Astrocyte of the cerebellum (primary cell): ENCODE results near the gene C22orf15.

Experiments used
- DNase-seq: peaks from one replicate; pipeline ENCODE4 v3.0.0-alpha.2; 2011; ENCODE audit warnings: low read depth
- H3K4me3 ChIP-seq: 2 replicates; pipeline ENCODE4 v1.5.1; 2011; ENCODE audit warnings: mild to moderate bottlenecking, low read depth, low read length, moderate library complexity
- in situ Hi-C: cut with HindIII; loops from 2 replicates; pipeline ENCODE4 v1.10.0; 2017; ENCODE audit warnings: low sequenced_read_pairs
- TF ChIP-seq, protein P1 (sequence below): IDR thresholded peaks from 2 replicates; pipeline ENCODE4 v1.5.1; 2012; ENCODE audit warnings: low read length, low read depth, moderate library complexity, mild to moderate bottlenecking; ENCODE audit errors: missing control alignments

C22orf15 gene

DNA sequence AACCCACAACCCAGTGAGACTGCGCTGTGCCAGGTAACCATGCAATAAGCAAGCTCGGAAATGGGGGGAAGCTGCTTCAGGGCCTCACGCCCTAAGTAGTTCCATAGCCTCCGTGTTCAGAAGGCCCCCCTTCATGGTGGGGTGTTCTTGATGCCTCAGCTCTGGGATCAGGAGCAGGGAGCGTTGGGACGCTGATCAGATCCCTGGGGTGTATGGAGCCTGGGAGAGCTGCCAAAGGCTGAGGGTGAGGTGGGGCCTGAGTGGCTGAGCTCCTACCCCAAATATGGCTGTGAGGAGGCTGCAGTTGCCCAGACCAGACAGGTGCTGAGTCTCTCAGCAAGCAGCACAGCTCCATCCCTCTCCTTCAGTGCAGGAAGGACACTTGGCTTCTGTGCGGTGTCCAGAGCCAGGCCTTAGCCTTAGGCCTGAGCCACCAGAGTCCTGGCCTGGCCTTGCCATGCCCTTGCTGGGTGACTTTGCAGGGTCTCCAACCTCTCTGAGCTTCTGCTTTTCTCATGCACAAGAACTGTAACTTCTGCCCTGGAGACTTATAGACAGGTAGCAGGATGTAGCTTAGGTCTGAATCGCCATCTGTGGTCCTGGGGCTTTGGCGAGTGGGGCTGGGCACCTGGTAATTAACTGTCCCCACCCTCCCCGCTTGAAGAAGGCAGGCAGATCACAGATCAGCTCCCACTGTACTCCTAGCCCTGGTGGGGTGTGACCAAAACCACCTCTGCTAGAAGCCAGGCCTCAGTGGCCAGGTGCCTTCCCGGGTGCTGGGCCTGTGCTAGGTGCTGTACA lies 15.2 kb downstream of the C22orf15 start:
- no peak overlapping the region for H3K4me3 ChIP-seq
- TF ChIP-seq, protein P1, sequence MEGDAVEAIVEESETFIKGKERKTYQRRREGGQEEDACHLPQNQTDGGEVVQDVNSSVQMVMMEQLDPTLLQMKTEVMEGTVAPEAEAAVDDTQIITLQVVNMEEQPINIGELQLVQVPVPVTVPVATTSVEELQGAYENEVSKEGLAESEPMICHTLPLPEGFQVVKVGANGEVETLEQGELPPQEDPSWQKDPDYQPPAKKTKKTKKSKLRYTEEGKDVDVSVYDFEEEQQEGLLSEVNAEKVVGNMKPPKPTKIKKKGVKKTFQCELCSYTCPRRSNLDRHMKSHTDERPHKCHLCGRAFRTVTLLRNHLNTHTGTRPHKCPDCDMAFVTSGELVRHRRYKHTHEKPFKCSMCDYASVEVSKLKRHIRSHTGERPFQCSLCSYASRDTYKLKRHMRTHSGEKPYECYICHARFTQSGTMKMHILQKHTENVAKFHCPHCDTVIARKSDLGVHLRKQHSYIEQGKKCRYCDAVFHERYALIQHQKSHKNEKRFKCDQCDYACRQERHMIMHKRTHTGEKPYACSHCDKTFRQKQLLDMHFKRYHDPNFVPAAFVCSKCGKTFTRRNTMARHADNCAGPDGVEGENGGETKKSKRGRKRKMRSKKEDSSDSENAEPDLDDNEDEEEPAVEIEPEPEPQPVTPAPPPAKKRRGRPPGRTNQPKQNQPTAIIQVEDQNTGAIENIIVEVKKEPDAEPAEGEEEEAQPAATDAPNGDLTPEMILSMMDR, result no peak
- no peak for DNase-seq
- in situ Hi-C loops, result no loop called here

DNA sequence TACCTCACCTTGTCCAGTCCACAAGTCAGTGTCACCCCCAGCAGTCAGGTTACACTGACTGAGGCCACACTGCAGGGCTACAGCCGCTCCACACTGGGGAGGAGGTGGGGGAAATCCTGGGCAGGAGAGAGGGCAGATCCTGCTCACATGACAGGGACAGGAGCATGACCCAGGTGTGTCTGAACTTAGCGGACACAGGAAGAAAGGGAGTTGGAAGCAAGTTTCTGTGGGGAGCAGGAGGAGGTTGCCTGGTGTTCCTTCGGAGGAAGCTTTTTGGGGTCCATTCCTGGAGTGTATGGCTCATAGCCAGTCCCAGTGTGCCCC lies 15.7 kb downstream of the C22orf15 start:
- in situ Hi-C loops, result no loop called here
- H3K4me3 ChIP-seq, result no peak overlapping the region
- no peak for DNase-seq
- TF ChIP-seq, protein P1, result no peak

DNA sequence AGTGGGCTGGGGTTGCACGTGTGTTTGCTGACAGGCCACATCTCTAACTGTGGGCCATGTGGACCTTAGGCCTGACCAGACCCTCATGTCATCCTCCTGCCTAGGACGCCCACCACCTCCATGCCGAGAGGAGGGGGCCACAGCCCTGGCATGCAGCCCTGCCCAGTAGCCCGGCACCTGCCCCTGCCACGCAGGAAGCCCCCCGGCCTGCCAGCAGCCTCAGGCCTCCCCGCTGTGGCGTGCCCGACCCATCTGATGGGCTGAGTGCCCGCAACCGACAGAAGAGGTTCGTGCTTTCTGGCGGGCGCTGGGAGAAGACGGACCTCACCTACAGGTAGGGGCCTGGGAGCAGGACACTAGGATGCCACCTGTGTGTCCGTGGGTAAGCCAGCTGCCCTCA lies 16.3 kb downstream of the C22orf15 start:
- no peak for DNase-seq
- TF ChIP-seq, protein P1, result no peak
- H3K4me3 ChIP-seq, result no peak overlapping the region
- in situ Hi-C loops, result no loop called here

DNA sequence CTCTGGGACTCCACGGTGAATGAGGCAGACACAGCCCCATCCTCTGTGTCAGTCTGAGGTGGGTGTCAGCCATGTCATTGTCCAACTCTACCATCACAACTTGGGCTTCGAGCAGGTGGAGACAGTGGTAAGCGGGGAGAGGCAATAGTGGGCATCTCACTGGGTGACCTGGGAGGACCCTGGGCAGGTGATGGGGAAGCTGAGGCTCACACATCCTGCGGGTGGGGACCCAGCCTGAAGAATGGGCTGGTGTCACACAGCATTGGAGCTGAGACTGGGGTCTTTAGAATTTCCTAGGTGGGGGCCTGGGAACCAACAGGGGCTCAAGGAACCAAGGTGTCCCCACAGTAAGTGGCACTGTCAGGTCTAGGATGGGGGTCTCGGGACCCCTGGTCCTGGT lies 16.9 kb downstream of the C22orf15 start:
- TF ChIP-seq, protein P1, result no peak
- in situ Hi-C loops, result no loop called here
- no peak for DNase-seq
- no peak overlapping the region for H3K4me3 ChIP-seq

DNA sequence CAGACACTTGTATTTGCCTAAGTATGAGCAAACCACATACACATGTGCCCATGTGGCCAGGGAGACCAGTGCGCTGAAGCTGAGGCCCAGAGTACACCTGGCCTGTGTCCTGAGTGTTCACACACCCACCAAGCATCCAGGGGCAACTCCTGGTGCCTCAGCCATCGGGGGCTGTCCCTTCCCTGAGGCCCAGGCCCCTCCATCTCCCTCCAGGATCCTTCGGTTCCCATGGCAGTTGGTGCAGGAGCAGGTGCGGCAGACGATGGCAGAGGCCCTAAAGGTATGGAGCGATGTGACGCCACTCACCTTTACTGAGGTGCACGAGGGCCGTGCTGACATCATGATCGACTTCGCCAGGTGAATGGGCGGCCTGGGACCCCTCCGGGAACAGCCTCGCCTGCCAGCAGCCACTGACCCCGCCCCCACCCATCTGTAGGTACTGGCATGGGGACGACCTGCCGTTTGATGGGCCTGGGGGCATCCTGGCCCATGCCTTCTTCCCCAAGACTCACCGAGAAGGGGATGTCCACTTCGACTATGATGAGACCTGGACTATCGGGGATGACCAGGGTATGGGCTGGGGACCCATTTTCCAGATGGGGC lies 17.5 kb downstream of the C22orf15 start:
- DNase-seq, result no peak
- in situ Hi-C loops, result no loop called here
- TF ChIP-seq, protein P1, result no peak
- H3K4me3 ChIP-seq, result no peak overlapping the region

DNA sequence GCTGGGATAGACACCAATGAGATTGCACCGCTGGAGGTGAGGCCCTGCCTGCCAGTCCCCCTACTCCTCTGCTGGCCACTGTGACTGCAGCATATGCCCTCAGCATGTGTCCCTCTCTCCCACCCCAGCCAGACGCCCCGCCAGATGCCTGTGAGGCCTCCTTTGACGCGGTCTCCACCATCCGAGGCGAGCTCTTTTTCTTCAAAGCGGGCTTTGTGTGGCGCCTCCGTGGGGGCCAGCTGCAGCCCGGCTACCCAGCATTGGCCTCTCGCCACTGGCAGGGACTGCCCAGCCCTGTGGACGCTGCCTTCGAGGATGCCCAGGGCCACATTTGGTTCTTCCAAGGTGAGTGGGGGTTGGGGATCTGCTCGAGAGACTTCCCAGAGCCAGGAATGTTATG lies 18.3 kb downstream of the C22orf15 start:
- H3K4me3 ChIP-seq, result no peak overlapping the region
- TF ChIP-seq, protein P1, result no peak
- in situ Hi-C loops, result no loop called here
- DNase-seq, result no peak
